DMS79 treated with DMSO at 0.1 percent for 48 hours (cell line): ENCODE measurements around the gene SMIM27.
"Not testable (repeated sequence)": the region's sequence is repeated elsewhere in the genome, so short reads cannot be mapped to it uniquely, and the experiment has no call there.

Experiments used
- DNase-seq: peaks from one replicate; lab custom pipeline; 2025; lab: John Stamatoyannopoulos, UW

Gene SMIM27

GRCh38 chr9:32599021-32599420, 46.9 kb downstream of the SMIM27 start:
- not testable (repeated sequence) for DNase-seq
